ENCODE results near the gene TSGA10.
"Not testable (repeated sequence)": the region's sequence is repeated elsewhere in the genome, so short reads cannot be mapped to it uniquely, and the experiment has no call there.

Gene TSGA10, protein sequence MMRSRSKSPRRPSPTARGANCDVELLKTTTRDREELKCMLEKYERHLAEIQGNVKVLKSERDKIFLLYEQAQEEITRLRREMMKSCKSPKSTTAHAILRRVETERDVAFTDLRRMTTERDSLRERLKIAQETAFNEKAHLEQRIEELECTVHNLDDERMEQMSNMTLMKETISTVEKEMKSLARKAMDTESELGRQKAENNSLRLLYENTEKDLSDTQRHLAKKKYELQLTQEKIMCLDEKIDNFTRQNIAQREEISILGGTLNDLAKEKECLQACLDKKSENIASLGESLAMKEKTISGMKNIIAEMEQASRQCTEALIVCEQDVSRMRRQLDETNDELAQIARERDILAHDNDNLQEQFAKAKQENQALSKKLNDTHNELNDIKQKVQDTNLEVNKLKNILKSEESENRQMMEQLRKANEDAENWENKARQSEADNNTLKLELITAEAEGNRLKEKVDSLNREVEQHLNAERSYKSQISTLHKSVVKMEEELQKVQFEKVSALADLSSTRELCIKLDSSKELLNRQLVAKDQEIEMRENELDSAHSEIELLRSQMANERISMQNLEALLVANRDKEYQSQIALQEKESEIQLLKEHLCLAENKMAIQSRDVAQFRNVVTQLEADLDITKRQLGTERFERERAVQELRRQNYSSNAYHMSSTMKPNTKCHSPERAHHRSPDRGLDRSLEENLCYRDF

DNA sequence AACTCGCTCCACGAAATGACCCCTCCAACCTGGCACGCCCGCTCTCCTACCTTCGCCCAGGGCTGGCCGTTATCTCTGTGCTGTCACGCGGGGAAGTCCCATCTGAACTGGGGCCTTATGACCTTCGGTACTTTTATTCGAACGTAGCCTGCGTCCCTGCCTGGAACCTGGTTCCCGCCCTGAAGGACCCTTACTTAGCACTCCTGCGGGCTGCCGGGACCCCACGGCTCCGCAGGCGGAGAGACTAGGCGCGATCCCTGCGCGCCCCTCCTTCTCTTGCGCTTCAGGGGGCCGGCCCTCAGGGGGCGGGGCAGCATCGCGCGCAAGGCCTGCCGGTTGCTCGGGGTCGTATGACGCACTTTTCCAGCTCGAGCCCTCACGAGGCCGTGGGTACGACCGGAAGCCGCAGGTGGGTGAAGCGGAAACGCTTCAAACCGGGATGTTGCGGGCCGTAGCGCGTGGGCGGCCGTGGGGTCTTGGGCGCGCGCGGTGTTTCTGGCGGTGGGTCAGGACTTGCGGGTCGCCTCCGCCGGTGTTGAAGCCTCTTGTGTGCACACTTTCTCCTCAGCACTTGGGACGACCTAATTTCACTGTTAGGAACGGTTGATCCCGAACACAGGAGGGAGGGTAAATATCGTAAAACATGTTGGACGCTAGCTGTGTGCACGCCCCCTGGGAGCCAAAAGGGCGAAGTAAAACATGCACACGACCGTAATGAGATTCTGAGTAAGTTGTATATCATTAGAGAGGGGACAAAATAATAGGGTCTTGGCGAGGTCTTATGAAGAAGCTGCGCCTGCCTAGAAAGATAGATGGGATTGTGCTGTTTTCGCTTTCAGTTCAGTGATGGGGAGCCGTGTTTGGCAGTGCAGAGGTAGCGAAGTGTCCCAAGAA lies at the start of gene TSGA10, which contains the start of gene LIPT1:
TSS of gene TSGA10 (minus strand) at position 300 of the 894 bp plus-strand sequence. CDS start 45,503 bp downstream, outside the sequence.
TSS of gene LIPT1 (plus strand) at position 325 of the 894 bp plus-strand sequence. CDS start 6,991 bp downstream, outside the sequence.
- DNase-seq (ENCODE audit: low read depth, low spot score), result peak; percentile 90

DNA sequence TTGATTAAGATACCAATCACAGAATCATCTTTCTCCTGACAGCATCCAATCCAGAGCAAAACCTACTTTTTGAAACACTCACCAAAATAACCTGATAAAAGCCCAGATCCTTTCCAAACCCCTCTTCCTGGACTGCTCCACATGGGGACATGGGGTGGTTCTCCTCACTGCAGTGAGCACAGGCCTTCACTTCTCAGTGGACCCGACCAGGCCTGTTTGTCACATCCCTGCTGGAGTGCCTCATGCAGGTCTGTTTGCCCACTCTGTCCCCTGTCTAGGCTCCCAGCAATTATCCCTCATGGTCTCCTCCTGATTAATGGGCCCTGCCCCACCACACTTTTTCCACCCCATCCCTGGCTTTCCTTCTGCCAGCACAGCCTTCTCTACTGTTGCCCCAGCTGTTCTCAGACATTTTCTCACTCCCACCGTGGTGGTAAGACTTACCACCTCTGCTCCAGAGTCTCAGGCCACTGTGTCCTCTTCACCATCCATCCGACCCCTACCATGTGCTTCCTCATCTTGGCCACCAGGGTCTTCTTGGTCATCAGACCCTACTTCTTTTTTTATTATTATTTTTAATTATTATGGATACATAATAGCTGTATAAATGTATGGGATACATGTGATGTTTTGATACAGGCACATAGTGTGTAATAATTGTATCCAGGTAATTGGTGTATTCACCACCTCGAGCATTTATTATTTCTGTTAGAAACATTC lies 47.4 kb upstream of the TSGA10 start:
- no peak for DNase-seq (ENCODE audit: low read depth, low spot score)

DNA sequence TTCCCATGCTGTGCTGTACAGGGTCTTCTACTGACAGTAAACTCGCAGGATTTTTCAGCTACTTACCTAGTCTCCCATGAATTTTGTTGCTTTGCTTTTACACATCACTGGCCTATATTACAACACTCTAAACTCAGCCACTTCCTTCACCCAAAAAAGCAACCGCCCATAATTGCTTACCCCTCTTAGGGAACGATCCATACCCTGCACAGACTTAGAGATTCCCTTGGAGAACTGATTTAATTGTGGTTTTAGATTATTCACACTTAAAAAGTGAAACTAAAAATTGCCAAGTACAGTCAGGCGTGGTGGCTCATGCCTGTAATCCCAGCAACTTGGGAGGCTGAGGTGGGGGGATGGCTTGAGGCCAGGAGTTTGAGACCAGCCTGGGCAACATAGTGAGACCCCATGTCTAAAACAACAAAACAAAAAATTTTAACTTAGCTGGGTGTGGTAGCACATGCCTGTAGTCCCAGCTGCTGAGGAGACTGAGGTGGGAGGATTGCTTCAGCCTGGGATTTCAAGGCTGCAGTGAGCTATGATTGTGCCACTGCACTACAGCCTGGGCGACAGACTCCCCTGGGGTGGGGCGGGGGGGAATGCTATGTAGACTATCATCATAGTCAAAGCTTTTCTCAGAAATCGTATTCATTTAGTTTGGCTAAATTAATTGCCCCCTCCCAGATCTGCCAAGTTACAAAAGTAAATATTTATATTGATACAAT lies 45.5 kb upstream of the TSGA10 start:
- no peak for DNase-seq (ENCODE audit: low read depth, low spot score)

DNA sequence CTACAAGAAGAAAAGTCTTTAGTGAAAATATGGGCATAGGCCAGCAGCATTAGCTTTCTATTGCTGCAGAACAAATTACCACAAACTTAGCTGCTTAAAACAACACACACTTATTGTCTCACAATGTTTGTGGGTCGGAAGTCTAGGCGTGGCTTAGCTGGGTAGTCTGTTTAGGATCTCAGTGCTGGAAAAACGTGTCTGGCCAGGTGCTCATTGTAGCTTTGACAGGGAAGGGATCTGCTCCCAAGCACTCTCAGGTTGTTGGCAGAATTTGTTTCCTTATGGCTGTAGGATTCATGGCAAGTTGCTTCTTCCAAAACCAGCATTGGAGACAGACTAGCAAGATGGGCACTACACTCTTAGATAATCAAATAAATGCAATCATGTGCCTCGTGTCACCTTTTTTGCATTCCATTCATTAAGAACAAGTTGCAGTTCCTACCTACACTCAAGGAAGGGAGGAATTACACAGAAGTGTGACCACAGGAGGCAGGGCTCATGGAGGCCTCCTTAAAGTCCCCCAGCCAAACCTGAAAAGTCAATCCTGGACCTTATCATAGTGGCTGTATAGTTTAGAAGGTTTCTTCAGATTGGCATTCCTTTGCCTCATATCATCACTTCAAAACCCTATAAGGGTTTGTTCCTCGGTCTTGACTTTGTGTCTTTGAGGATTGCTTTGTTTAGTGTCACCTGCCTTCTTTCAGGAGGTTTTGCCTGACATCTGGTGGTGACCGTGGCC lies 43.5 kb upstream of the TSGA10 start:
- DNase-seq (ENCODE audit: low read depth, low spot score), result no peak

DNA sequence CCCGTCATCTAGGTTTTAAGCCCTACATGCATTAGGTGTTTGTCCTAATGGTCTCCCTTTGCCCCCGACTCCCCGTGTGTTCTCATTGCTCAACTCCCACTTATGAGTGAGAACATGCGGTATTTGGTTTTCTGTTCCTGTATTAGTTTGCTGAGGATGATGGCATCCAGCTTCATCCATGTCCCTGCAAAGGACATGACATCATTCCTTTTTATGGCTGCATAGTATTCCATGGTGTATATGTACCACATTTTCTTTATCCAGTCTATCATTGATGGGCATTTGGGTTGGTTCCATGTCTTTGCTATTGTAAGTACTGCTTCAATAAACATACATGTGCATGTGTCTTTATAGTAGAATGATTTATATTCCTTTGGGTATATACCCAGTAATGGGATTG lies 37.6 kb upstream of the TSGA10 start:
- not testable (repeated sequence) for DNase-seq (ENCODE audit: low read depth, low spot score)

DNA sequence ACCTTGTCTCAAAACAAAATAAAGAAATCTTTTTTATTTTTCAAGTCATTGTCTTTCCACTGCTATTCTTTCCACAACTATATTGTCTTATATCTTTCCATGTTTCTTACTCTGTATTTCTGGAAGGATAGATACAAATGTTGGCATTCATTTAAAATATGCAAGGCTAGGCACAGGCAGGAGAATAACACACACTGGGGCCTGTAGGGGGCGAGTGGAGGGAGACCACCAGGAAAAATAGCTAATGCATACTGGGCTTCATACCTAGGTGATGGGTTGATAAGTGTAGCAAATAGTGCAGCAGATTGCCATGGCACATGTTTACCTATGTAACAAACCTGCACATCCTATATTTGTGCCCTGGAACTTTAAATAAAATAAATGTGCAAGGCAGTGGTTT lies 35.8 kb upstream of the TSGA10 start:
- DNase-seq (ENCODE audit: low read depth, low spot score), result no peak

DNA sequence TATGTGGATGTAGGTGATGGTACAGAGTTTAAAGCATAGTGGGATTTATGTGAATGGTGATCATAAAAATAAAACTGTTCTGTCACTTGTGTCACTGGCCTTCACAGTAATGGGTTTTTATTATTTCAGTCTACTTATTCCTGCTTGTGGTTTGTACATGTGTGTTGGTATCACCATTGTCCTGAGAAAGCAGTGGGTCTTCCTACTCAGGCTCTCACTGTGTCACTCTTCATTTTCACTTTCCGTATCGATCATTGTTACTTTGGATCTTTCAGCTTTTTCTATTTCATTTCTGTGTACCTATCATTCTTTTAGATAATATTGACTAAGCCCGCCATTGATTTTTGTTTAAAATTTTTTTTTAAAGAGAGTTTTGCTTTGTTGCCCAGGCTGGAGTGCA lies 33.6 kb upstream of the TSGA10 start:
- DNase-seq (ENCODE audit: low read depth, low spot score), result no peak

DNA sequence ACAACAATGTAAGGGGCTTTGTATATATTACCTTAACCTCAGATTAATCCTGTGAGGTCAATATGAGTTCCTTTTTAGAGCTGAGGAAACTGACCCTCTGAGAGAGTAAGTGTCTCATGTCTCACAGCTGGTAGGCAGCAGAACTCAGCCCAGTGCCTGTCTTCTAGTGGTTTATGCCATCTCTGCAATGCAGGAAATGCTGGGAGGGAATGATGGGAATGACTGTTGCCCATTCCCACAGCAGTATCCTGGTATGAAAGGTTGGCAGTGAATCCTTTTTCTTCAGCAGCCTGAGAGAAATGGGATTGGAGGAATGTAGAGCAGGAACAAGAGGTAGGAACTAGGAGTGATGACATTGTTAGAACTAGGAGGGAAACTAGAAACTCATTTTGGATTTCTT lies 32.3 kb upstream of the TSGA10 start:
- no peak for DNase-seq (ENCODE audit: low read depth, low spot score)

DNA sequence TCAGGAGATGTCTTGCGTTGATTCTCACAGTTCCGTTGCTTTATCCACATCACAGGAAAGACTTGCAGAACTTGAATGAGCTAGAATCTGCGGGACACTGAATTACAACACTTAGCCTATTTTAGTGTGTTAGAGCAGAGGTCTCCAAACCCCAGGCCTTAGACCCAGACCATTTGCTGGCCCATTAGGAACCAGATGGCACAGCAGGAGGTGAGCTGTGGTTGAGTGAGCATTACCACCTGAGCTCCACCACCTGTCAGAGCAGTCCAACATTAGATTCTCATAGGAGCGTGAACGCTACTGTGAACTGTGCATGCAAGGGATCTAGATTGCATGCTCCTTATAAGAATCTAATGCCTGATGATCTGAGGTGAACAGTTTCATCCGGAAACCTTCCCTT lies 30.1 kb upstream of the TSGA10 start:
- DNase-seq (ENCODE audit: low read depth, low spot score), result no peak

DNA sequence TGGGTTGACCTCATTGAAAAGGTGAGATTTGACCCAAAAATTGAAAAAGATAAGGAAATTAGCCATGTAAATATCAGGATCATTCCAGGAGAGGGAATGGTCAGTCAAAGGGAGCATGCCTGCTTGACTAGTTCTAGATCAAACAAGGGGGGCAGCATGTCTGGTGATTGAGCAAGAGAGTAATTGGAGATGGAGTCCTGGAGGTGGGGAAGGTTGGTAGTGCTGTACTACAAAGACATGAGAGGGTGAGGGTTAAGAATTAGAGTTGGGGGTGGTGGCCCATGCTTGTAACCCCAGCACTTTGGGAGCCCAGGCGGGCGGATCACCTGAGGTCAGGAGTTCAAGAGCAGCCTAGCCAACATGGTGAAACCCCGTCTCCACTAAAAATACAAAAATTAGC lies 28.3 kb upstream of the TSGA10 start:
- DNase-seq (ENCODE audit: low read depth, low spot score), result no peak

DNA sequence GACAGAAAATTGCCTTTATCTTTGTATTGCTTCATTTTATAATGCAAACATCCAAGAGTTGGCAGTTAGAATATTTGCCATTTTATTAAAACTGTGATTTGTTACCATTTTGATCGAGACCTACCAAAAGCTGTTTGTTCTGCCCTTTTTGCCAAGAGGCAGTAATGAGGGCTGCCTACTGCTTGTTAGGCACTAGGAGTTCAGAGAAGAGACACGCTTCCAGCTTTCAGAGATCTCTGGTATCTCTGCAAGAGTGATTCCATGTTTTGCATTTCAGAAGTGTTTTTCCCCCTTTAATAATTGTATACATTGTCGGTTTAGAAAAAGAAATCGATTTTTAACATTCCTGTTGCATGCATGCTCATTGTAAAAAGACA lies 26.9 kb upstream of the TSGA10 start:
- no peak for DNase-seq (ENCODE audit: low read depth, low spot score)

DNA sequence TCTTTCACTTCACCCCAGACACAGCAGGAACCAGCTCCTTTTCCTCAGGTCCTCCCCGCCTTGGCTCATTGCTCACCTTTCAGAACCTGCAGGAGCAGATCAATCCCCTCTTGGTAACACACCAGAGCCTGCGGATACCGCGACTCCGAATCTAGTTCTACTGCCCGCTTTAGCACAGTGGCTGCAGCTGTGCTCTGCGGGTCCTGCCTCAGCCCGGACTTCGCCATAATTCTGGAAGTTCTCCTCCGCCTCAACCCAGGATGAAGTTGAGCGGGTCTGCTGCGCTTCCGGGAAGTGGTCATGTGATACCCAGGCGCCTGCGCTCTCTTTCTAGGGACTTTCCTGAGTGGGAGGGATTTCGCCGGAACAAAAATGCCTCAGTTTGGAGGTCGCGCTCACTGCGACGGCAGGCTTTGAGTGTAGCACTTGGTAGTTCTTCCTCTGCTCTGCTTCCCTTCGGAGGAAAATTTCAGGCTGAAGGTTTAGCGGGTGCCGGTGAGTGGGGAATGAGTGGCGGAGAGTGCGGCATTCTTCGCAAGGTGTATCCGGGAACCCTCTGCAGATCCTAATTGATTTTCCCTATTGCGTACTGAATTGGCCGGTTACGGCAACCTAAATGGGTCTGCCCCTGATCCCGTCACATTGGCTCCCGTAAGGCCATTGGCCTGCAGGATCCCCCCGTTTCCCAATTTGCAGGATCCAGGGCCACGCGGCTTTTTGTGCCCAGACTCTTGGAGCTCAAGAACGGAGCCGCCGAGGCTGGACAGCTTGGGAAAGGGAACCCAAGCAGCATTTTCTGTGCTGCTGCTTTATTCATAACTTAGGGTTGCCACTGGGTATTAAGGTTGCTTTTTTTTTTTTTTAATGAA lies 26.2 kb upstream of the TSGA10 start, which contains the start of the genes MITD1 and MRPL30:
TSS of gene MITD1 (minus strand) at position 304 of the 869 bp plus-strand sequence. CDS start at position 227, 77 bp downstream.
TSS of gene MRPL30 (plus strand) at position 430 of the 869 bp plus-strand sequence. CDS start 5,020 bp downstream, outside the sequence.
- peak; percentile 85 for DNase-seq (ENCODE audit: low read depth, low spot score)

DNA sequence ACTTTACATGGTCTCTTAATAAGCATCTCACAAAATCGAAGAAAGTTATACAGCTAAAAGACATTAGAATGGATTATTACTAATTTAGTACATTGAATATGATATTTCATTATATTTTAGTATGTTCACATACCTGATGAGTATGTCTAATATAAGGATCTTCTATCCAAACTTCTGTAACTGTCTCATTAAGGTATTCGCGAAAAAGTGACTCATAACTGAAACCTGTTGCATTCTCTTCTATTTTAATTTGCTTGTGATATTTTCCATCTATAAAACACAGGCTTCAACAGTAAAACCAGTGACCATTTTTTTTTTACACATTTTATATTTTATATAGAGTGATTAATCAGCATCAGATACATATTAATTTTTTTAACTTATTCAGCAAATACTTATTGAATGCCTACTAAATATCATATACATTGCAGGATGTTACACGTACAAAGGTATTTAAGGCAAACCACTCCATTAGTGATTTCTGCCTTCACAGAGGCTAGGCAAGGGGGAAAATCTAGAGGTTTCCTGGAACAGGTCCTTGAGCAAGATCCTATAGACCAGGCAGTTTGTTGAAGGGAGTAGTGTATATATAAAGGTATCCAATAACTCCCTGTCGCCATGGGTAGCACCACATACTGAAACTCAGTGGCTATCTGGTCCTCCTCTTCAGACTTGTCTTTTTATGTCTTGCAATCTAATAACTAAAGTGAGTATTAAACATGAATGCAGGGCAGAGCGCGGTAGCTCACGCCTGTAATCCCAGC lies 16.8 kb upstream of the TSGA10 start:
- DNase-seq (ENCODE audit: low read depth, low spot score), result no peak

DNA sequence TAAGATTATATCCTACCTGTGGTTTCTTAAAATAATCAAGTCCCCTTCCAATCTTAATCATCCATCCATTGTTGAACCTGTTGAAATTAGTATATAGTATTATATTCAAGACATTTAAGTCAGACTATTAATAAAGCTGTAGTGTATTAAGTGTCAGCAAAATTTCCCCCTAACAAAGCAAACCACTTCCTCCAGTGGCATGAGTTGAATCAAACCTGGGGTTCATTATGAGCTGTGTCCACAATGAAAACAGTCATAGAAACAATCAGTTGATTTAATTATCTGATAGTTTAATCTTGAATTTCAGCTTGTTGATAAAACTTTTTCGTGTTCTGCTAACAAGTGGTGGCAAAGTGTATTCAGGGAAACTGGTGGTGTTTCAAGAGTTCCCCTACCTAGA lies 14.8 kb upstream of the TSGA10 start:
- no peak for DNase-seq (ENCODE audit: low read depth, low spot score)

DNA sequence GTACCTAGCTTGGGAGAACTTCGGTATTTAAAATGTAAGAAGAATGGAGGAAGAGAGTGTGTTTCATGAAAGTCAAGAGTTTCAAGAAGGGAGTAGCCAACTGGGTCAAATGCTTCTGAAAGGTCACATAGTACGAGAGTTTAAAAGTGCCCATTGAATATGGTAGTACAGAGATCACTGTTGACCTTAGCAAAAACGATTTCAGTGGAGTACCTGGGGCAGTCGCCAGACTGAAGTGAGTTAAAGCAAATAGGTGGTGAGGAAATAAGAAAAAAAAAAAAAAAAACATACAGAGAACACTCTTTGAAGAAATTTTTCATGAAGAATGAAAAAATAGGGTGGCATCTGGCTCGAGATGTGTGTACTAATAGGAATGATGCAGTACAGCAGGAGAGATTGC lies 11.5 kb upstream of the TSGA10 start:
- no peak for DNase-seq (ENCODE audit: low read depth, low spot score)

DNA sequence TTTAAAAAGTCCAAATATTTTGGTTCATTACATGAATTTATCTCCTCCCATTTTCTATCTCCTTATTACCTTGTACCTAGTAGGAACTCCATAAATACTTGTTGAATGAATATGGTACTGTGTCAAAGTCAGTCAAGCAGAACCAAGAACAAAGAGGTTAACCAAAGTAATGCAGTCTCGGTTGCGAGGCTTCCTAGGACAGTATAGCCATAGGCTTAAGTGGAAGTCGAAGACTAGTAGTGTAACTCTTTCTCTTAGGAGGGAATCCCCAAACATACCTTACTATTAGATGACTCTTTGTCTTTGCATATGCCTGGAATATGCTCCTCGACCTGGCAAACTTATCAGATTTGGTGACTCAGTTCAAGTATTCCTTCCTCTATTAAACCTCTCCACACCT lies 4.9 kb upstream of the TSGA10 start:
- DNase-seq (ENCODE audit: low read depth, low spot score), result no peak

DNA sequence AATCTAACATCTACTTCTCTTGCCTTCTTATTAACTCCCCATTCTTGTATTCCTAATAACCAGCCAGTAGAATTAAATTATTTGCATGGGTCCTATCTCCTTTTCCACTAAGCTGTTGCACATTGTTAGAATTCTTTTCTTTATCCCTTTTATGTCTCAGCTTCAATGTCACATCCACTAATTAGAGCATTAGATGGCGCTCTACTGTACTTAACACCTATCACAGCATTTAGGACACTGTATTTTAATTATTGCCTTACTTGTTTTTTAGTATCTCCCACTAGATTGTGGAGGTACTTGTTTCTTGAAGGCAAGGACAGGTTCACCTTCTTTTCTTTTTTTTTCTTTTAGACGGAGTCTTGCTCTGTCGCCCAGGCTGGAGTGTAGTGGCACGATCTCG lies 3.9 kb upstream of the TSGA10 start:
- no peak for DNase-seq (ENCODE audit: low read depth, low spot score)

DNA sequence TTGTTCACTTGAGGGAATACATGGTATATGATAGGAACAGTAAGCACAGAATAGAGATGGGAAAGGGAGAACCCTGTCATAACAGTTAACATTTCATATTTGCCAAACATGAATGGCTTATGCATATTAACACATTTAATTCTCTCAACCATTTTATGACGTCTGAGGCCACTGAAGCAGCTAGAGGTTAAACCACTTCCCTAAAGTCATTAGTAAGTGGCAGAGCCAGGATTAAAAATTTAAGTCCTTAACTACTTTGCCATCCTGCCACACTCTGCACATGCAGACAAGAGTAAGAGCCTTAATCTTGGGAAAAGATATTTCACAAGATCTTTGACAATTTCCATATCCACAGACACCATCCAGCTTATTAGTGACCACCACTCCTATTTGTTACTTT lies 2.1 kb upstream of the TSGA10 start:
- DNase-seq (ENCODE audit: low read depth, low spot score), result no peak

Measured in activated CD4-positive, CD25-positive, alpha-beta regulatory T cell treated with anti-CD3 and anti-CD28 coated beads, Interleukin-2, amount 50 U/mL, for 16 hours (primary cell).